Parathyroid adenoma (tissue), 2 donors: ENCODE data around the gene SLC25A26.

Experiments used
- H2AFZ ChIP-seq: fragments of 300-600 bp; sonication (generic); one replicate; pipeline ENCODE4 v1.7.0; 2017; ENCODE audit warnings: antibody characterized with exemption, mild to moderate bottlenecking
- H3K27ac ChIP-seq: fragments of 300-600 bp; sonication (generic); one replicate; pipeline ENCODE4 v1.7.0; 2017
- H3K27me3 ChIP-seq: fragments of 300-600 bp; sonication (generic); one replicate; pipeline ENCODE4 v1.7.0; 2017; ENCODE audit warnings: low read length; ENCODE audit not compliant: control insufficient read depth, insufficient read depth
- H3K36me3 ChIP-seq: fragments of 300-600 bp; sonication (generic); one replicate; pipeline ENCODE4 v1.7.0; 2017; ENCODE audit warnings: low read length; ENCODE audit not compliant: control insufficient read depth, insufficient read depth
- H3K4me1 ChIP-seq: fragments of 300-600 bp; sonication (generic); one replicate; pipeline ENCODE4 v1.7.0; 2017; ENCODE audit warnings: control low read depth
- H3K4me2 ChIP-seq: fragments of 300-600 bp; sonication (generic); one replicate; pipeline ENCODE4 v1.7.0; 2017; ENCODE audit warnings: low read length
- H3K4me3 ChIP-seq: fragments of 300-600 bp; sonication (generic); one replicate; pipeline ENCODE4 v1.7.0; 2017; ENCODE audit warnings: low read depth, low read length
- H3K79me2 ChIP-seq: fragments of 300-600 bp; sonication (generic); one replicate; pipeline ENCODE4 v1.7.0; 2017; ENCODE audit warnings: control low read depth
- H3K9ac ChIP-seq: fragments of 300-600 bp; sonication (generic); one replicate; pipeline ENCODE4 v1.7.0; 2017; ENCODE audit warnings: mild to moderate bottlenecking
- H3K9me3 ChIP-seq: fragments of 300-600 bp; sonication (generic); one replicate; pipeline ENCODE4 v1.7.0; 2017; ENCODE audit warnings: low read length; ENCODE audit not compliant: control insufficient read depth
- TF ChIP-seq, protein P1 (sequence below): fragments of 300-600 bp; sonication (generic); IDR thresholded peaks from one replicate; pipeline ENCODE4 v1.7.0; 2017; ENCODE audit warnings: antibody characterized with exemption, mild to moderate bottlenecking
- donor health status: primary hyperparathyroidism.

SLC25A26 gene

DNA sequence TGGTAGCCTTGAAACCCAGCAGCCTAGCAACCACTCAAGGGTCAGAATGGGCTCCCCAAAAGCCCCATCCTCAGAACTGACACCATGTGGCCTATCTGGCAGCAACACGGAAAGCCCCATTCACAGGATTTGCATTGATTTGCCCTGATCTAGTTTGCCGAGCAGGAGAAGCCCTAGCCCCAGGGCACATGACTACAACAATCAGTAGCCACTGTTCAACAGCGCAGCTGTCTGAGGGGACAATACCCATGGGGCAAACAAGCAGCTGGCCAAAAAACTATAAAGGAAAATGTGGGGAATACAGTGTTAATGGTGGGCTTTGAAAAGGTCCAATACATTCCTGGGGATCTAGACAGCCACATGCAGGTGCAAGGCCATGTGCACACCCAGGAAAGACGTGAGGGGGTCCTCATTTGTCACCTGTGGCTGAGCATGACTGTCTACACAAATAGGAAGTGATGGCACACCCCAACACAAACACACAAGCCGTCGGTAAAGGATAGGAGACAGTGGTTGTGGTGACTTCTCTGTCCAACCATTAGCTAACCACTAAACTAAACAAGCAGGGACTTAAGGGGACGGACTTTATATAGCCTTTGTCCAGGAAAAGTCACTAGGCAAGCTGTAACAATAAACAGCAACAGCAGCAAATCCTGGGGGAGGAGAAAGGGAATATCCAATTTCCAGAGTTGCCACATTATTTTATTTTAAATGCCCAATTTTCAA is 166.3 kb downstream of the SLC25A26 start:
- TF ChIP-seq, protein P1, sequence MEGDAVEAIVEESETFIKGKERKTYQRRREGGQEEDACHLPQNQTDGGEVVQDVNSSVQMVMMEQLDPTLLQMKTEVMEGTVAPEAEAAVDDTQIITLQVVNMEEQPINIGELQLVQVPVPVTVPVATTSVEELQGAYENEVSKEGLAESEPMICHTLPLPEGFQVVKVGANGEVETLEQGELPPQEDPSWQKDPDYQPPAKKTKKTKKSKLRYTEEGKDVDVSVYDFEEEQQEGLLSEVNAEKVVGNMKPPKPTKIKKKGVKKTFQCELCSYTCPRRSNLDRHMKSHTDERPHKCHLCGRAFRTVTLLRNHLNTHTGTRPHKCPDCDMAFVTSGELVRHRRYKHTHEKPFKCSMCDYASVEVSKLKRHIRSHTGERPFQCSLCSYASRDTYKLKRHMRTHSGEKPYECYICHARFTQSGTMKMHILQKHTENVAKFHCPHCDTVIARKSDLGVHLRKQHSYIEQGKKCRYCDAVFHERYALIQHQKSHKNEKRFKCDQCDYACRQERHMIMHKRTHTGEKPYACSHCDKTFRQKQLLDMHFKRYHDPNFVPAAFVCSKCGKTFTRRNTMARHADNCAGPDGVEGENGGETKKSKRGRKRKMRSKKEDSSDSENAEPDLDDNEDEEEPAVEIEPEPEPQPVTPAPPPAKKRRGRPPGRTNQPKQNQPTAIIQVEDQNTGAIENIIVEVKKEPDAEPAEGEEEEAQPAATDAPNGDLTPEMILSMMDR: no peak
- no peak overlapping the region for H3K4me3 ChIP-seq
- no peaks in the 10 kb centered on the region for H3K27me3 ChIP-seq
- H3K27ac ChIP-seq: no peak overlapping the region
- no peak overlapping the region for H3K9ac ChIP-seq
- no peak overlapping the region for H3K4me2 ChIP-seq
- H3K4me1 ChIP-seq: no peaks in the 10 kb centered on the region
- no peaks in the 10 kb centered on the region for H3K79me2 ChIP-seq
- H2AFZ ChIP-seq: no peak overlapping the region
- H3K9me3 ChIP-seq: no peaks in the 10 kb centered on the region
- H3K36me3 ChIP-seq: no peaks in the 10 kb centered on the region

DNA sequence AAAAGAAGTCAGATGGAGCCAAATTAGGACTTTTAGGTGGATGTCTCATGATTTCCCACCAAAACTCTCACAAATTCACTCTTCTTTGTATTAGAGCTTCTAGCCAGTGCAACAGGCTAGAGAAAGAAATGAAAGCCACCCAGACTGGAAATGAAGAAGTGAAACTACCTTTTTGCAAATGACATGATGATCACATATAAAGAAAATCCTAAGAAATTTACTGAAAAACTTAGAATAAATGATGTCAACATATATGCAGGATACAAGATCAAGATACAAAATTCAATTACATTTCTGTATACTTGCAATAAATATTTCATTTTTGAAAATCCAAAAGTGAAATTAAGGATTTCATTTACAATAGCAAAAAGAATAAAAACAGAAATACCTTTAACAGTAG is 169.2 kb downstream of the SLC25A26 start:
- Histone ChIP-seq H3K27ac (no peak overlapping the region), H3K36me3 (no peaks in the 10 kb centered on the region)

DNA sequence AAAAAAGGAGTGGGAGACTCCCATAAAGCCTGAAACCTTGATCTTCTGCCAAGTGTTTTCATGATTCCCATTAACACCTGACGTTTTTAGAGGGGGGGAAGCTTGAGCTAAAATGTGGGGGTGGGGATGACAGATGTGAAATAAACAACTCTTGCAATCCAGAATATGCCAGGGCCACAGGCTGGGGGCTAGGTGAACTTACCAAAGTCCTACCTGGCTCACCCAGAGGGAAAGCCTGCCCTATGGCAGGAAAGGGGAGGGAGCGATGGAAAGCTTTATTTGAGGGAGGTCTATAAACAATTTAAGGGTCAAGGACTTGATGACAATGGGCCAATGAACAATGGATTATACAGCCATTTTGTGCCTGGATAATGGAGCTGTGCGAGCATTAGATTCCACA is 171.7 kb downstream of the SLC25A26 start:
- no peaks in the 10 kb centered on the region for H3K36me3 ChIP-seq

More for the DNA sequence above, 169.2 kb downstream of the SLC25A26 start:
- no peak overlapping the region for H2AFZ ChIP-seq
- no peak overlapping the region for H3K9ac ChIP-seq
- no peak overlapping the region for H3K4me2 ChIP-seq
- no peaks in the 10 kb centered on the region for H3K4me1 ChIP-seq
- H3K4me3 ChIP-seq: no peak overlapping the region
- TF ChIP-seq, protein P1: no peak
- no peaks in the 10 kb centered on the region for H3K79me2 ChIP-seq
- no peaks in the 10 kb centered on the region for H3K9me3 ChIP-seq
- no peaks in the 10 kb centered on the region for H3K27me3 ChIP-seq

DNA sequence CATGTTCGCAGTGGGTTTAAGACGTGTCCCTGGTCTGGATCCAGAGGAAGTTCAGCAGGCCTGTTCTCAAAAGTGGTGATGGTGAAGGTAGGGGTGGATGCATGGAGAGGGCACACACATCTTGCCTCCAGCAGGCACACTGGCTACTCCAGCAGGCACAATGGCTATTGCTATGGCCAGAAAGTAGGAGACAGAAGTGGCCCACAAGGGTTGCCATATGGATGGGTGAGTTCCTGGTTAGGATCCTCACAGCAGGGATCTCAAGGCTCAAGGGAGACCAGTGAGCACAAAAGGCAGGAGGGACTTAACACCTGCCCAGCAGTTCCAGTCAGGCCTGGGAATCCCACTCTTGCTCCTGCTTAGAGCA is 172.1 kb downstream of the SLC25A26 start:
- TF ChIP-seq, protein P1: no peak
- H3K9ac ChIP-seq: no peak overlapping the region
- H3K36me3 ChIP-seq: no peaks in the 10 kb centered on the region
- H3K4me2 ChIP-seq: no peak overlapping the region
- no peaks in the 10 kb centered on the region for H3K27me3 ChIP-seq
- H3K4me3 ChIP-seq: no peak overlapping the region
- no peaks in the 10 kb centered on the region for H3K9me3 ChIP-seq
- H3K79me2 ChIP-seq: no peaks in the 10 kb centered on the region
- H3K4me1 ChIP-seq: no peaks in the 10 kb centered on the region
- H2AFZ ChIP-seq: no peak overlapping the region
- no peak overlapping the region for H3K27ac ChIP-seq

More for the DNA sequence above, 171.7 kb downstream of the SLC25A26 start:
- H3K4me2 ChIP-seq: no peak overlapping the region
- H3K27me3 ChIP-seq: no peaks in the 10 kb centered on the region
- no peaks in the 10 kb centered on the region for H3K79me2 ChIP-seq
- no peak overlapping the region for H3K27ac ChIP-seq
- no peaks in the 10 kb centered on the region for H3K9me3 ChIP-seq
- H2AFZ ChIP-seq: no peak overlapping the region
- H3K4me1 ChIP-seq: no peaks in the 10 kb centered on the region
- TF ChIP-seq, protein P1: no peak
- H3K4me3 ChIP-seq: no peak overlapping the region
- no peak overlapping the region for H3K9ac ChIP-seq
